HepG2 (cell line): ENCODE measurements around the gene TXNDC16. TPM values are rescaled to one million over a fixed set of nuclear protein-coding genes. Genes with fewer than 3 reads are reported as not detected.
A peak's percentile ranks its signal among the peaks of the same experiment; 100 is the strongest.

Experiments used
- ARNT2 ChIP-seq: sonication (generic); formaldehyde crosslinking; IDR thresholded peaks from 2 replicates; pipeline ENCODE4 v1.8.0; 2022; ENCODE audit warnings: mild to moderate bottlenecking, low read depth, missing genetic modification reagents, moderate library complexity
- CCDC6 ChIP-seq: sonication (generic); formaldehyde crosslinking; IDR thresholded peaks from 2 replicates; pipeline ENCODE4 v1.8.1; 2022; ENCODE audit warnings: mild to moderate bottlenecking, missing genetic modification reagents, moderate library complexity
- ELF1 ChIP-seq: sonication (generic); formaldehyde crosslinking; IDR thresholded peaks from 2 replicates; pipeline ENCODE4 v1.4.0; 2020; ENCODE audit warnings: missing genetic modification reagents
- ERF ChIP-seq: IDR thresholded peaks from 2 replicates; pipeline ENCODE4 v1.6.1; 2018; ENCODE audit warnings: missing biosample characterization, missing genetic modification reagents
- HOXA5 ChIP-seq: sonication (generic); formaldehyde crosslinking; IDR thresholded peaks from 2 replicates; pipeline ENCODE4 v1.4.0; 2020; ENCODE audit warnings: missing genetic modification reagents
- KDM2A ChIP-seq: sonication (generic); formaldehyde crosslinking; IDR thresholded peaks from 2 replicates; pipeline ENCODE4 v1.4.0; 2020; ENCODE audit warnings: low read depth, missing genetic modification reagents, borderline replicate concordance
- KDM3A ChIP-seq: IDR thresholded peaks from 2 replicates; pipeline ENCODE4 v1.6.1; 2018; ENCODE audit warnings: low read depth, missing compliant biosample characterization
- NAIF1 ChIP-seq: sonication (generic); formaldehyde crosslinking; IDR thresholded peaks from 2 replicates; pipeline ENCODE4 v1.5.0; 2020; ENCODE audit warnings: mild to moderate bottlenecking, missing genetic modification reagents, borderline replicate concordance
- RBM39 ChIP-seq: fragments of 200-400 bp; formaldehyde crosslinking; IDR thresholded peaks from one replicate; pipeline ENCODE4 v1.6.1; 2018; ENCODE audit warnings: antibody characterized with exemption, mild to moderate bottlenecking, low read depth, low read length; ENCODE audit not compliant: poor library complexity, severe bottlenecking
- RFX3 ChIP-seq: IDR thresholded peaks from 2 replicates; pipeline ENCODE4 v1.6.1; 2016; ENCODE audit warnings: missing biosample characterization, missing genetic modification reagents
- SOX13 ChIP-seq, 3 experiments: fragments of 450-650 bp in 1 of 3; sonication (generic) in 1 of 3; formaldehyde crosslinking in 1 of 3; IDR thresholded peaks in 2 of 3; conservative IDR thresholded peaks in 1 of 3; 2 replicates each; pipeline versions ENCODE4 v1.5.0 to v1.6.1; 2016 to 2020; ENCODE audit warnings: antibody characterized with exemption in 1 of 3, mild to moderate bottlenecking in 1 of 3, missing compliant biosample characterization in 1 of 3, missing genetic modification reagents in 1 of 3, moderate library complexity in 1 of 3
- SPEN ChIP-seq: sonication (generic); formaldehyde crosslinking; IDR thresholded peaks from 2 replicates; pipeline ENCODE4 v1.5.1; 2020; ENCODE audit warnings: low read depth, mild to moderate bottlenecking, missing genetic modification reagents
- TCF7 ChIP-seq: sonication (generic); IDR thresholded peaks from 2 replicates; pipeline ENCODE4 v1.6.1; 2016; ENCODE audit warnings: antibody characterized with exemption, low read depth
- XRCC5 ChIP-seq: fragments of 200-400 bp; formaldehyde crosslinking; optimal IDR thresholded peaks from 2 replicates; pipeline ENCODE3; 2017; ENCODE audit warnings: mild to moderate bottlenecking, low read length
- ZFP36 ChIP-seq: fragments of 150-350 bp; IDR thresholded peaks from 2 replicates; pipeline ENCODE4 v1.6.1; 2018; ENCODE audit warnings: borderline replicate concordance, low read length, low read depth; ENCODE audit not compliant: partially characterized antibody
- ZFY ChIP-seq: sonication (generic); formaldehyde crosslinking; IDR thresholded peaks from 2 replicates; pipeline ENCODE4 v1.4.0; 2020; ENCODE audit warnings: missing genetic modification reagents
- ZNF256 ChIP-seq: sonication (generic); formaldehyde crosslinking; conservative IDR thresholded peaks from 2 replicates; pipeline ENCODE4 v1.4.0; 2020; ENCODE audit warnings: missing genetic modification reagents
- ZNF333 ChIP-seq: sonication (generic); formaldehyde crosslinking; IDR thresholded peaks from 2 replicates; pipeline ENCODE4 v1.4.0; 2020; ENCODE audit warnings: mild to moderate bottlenecking, missing genetic modification reagents, borderline replicate concordance
- ZNF350 ChIP-seq: sonication (generic); formaldehyde crosslinking; IDR thresholded peaks from 2 replicates; pipeline ENCODE4 v1.4.0; 2020; ENCODE audit warnings: mild to moderate bottlenecking, low read depth, missing genetic modification reagents, borderline replicate concordance
- ZNF891 ChIP-seq: sonication (generic); formaldehyde crosslinking; IDR thresholded peaks from 2 replicates; pipeline ENCODE4 v1.5.0; 2020; ENCODE audit warnings: mild to moderate bottlenecking, missing genetic modification reagents
- polyA plus RNA-seq, 8 experiments: library from polyadenylated mRNA; depleted of rRNA in 3 of 8; stranded (reverse) in 7 of 8; unstranded in 1 of 8; fragments of >200 nt; fragmentation: Illumina TruSeq in 4 of 8; extraction: Trizol in 4 of 8; gene quantifications; 2 replicates each; pipeline versions ENCODE4 v1.2.1 to v1.2.3, GENCODE V29; 2011 to 2016; ENCODE audit warnings: low read depth in 4 of 8, missing spikeins in 1 of 8, mixed read lengths in 1 of 8; ENCODE audit not compliant: insufficient read depth in 1 of 8
- total RNA-seq, 5 experiments: library from RNA; depleted of rRNA; stranded (reverse); fragments of >200 nt; fragmentation: Illumina TruSeq; extraction: Trizol; gene quantifications; 2 replicates each; pipeline ENCODE4 v1.2.3, GENCODE V29; 2016; ENCODE audit warnings: low read depth in 1 of 5
- TF ChIP-seq, protein P1 (sequence below): IDR thresholded peaks from 2 replicates; pipeline ENCODE4 v1.6.1; 2012; ENCODE audit warnings: inconsistent platforms
- TF ChIP-seq, protein P2 (sequence below): sonication (generic); formaldehyde crosslinking; IDR thresholded peaks from 2 replicates; pipeline ENCODE4 v1.8.1; 2023; ENCODE audit warnings: missing genetic modification reagents, inconsistent platforms, borderline replicate concordance
- TF ChIP-seq, protein P3 (sequence below): sonication (generic); formaldehyde crosslinking; IDR thresholded peaks from 2 replicates; pipeline ENCODE4 v1.4.0; 2020; ENCODE audit warnings: missing genetic modification reagents
- TF ChIP-seq, protein P4 (sequence below): IDR thresholded peaks from 2 replicates; pipeline ENCODE4 v1.6.1; 2016; ENCODE audit warnings: mild to moderate bottlenecking, missing biosample characterization, missing genetic modification reagents
- TF ChIP-seq, protein P5 (sequence below): sonication (generic); IDR thresholded peaks from 2 replicates; pipeline ENCODE4 v1.6.1; 2016; ENCODE audit warnings: low read depth, borderline replicate concordance

Gene TXNDC16
- total and polyA plus RNA-seq, 2 of the 13 experiments (the other 11 are each of a cell fraction or from before 2014, with no cell fraction given) = 4.6 to 6.2 TPM

DNA sequence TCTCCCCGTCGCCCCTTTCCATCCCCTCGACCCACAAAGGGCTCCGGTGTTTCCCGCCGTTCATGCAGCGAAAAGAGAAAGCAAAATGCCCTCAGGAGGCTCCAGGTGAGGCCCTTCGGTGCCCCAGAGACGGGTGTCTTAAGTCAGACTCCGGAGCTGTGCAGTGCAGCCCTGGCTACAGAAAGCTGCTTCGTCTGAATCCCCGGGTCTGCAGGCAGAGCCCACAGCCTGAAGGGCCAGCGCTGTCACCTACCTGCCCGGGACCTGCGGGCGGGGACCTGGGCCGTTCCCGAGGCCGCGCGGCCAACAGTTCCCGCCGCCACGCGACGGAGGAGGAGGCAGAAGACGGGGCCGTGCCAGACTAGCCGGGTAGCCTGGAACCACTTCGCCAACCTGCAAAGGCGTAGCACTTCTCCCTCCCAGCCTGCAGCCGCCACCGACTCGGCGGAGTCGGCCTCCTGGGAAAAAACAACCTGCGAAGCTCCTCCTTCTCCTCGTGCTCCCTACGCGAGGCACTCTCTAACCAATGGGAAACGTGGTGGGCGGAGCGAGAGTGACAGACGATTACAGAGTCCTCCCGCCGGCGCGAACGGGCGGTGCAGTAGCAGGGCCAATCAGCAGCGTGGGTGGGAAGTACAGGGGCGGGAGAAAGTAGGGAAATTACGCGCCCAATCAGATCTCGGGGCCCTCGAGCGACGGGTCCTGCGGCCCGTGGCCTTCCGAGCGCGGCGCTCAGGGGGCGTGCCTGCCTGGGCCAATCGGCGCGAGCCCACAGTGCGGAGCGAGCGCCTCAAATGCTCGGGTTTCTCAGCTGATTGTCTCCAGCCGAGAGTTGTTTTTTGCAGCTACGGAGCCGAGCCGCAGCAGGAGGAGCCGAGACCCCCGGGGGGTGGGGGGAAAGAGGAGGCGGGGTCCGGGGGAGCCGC lies at the start of gene TXNDC16, which contains the start of gene GPR137C (continued):
- TF ChIP-seq SOX13 (IDR thresholded peaks at IDR 0.05) (no peak; the same call in 1 of the 2 replicates), SOX13 (CRISPR knock-in tag; conservative IDR thresholded peaks at IDR 0.05 in 1 of 2, IDR thresholded peaks at IDR 0.05 in 1 of 2) (peak in 1 of 2 experiments; percentile 16; a peak in 1 of 4 replicates), KDM2A (peak; percentile 83), ZNF891 (peak; percentile 50; the same call in 1 of the 2 replicates), SPEN (CRISPR knock-in tag) (peak; percentile 47; the same call in 1 of the 2 replicates), RFX3 (CRISPR knock-in tag) (no peak), HOXA5 (CRISPR knock-in tag) (no peak; the same call in 1 of the 2 replicates), ZNF333 (CRISPR knock-in tag) (no peak), ERF (CRISPR knock-in tag) (peak; percentile 81; the same call in 1 of the 2 replicates), ELF1 (CRISPR knock-in tag) (peak; percentile 51; the same call in 1 of the 2 replicates), TCF7 (peak; percentile 6; the same call in 1 of the 2 replicates), KDM3A (CRISPR knock-in tag) (no peak), ZNF350 (CRISPR knock-in tag) (peak; percentile 87), ZNF256 (CRISPR knock-in tag) (0 out of 2 replicates have a peak, but pooled peaks have one; percentile 28), ZFY (CRISPR knock-in tag) (peak; percentile 81), NAIF1 (peak; percentile 55; the same call in 1 of the 2 replicates), ARNT2 (CRISPR knock-in tag) (0 out of 2 replicates have a peak, but pooled peaks have one; percentile 43), CCDC6 (CRISPR knock-in tag) (0 out of 2 replicates have a peak, but pooled peaks have one; percentile 12), ZFP36 (no peak), XRCC5 (no peak), RBM39 (peak; percentile 72)
- TF ChIP-seq, protein P1, sequence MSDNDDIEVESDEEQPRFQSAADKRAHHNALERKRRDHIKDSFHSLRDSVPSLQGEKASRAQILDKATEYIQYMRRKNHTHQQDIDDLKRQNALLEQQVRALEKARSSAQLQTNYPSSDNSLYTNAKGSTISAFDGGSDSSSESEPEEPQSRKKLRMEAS = peak; percentile 93
- TF ChIP-seq, protein P2, sequence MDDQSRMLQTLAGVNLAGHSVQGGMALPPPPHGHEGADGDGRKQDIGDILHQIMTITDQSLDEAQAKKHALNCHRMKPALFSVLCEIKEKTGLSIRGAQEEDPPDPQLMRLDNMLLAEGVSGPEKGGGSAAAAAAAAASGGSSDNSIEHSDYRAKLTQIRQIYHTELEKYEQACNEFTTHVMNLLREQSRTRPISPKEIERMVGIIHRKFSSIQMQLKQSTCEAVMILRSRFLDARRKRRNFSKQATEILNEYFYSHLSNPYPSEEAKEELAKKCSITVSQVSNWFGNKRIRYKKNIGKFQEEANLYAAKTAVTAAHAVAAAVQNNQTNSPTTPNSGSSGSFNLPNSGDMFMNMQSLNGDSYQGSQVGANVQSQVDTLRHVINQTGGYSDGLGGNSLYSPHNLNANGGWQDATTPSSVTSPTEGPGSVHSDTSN (CRISPR knock-in tag) = peak; percentile 51; the same call in 1 of the 2 replicates
- TF ChIP-seq, protein P3, sequence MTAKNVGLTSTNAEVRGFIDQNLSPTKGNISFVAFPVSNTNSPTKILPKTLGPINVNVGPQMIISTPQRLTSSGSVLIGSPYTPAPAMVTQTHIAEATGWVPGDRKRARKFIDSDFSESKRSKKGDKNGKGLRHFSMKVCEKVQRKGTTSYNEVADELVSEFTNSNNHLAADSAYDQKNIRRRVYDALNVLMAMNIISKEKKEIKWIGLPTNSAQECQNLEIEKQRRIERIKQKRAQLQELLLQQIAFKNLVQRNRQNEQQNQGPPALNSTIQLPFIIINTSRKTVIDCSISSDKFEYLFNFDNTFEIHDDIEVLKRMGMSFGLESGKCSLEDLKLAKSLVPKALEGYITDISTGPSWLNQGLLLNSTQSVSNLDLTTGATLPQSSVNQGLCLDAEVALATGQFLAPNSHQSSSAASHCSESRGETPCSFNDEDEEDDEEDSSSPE = peak; percentile 97
- TF ChIP-seq, protein P4, sequence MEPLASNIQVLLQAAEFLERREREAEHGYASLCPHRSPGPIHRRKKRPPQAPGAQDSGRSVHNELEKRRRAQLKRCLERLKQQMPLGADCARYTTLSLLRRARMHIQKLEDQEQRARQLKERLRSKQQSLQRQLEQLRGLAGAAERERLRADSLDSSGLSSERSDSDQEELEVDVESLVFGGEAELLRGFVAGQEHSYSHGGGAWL (CRISPR knock-in tag) = peak; percentile 47; the same call in 1 of the 2 replicates
- TF ChIP-seq, protein P5, sequence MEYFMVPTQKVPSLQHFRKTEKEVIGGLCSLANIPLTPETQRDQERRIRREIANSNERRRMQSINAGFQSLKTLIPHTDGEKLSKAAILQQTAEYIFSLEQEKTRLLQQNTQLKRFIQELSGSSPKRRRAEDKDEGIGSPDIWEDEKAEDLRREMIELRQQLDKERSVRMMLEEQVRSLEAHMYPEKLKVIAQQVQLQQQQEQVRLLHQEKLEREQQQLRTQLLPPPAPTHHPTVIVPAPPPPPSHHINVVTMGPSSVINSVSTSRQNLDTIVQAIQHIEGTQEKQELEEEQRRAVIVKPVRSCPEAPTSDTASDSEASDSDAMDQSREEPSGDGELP = peak; percentile 98
